HCT116 (cell line): ENCODE results near the gene OR2S2. TPM values are rescaled to one million over a fixed set of nuclear protein-coding genes. Genes with fewer than 3 reads are reported as not detected.
"Not testable (repeated sequence)": the region's sequence is repeated elsewhere in the genome, so short reads cannot be mapped to it uniquely, and the experiment has no call there.

Experiments used
- ATAC-seq: fragments of 200-7000 bp; cut with Tn5 transposase; 2 replicates; pipeline ENCODE4 v1.9.1; 2020; ENCODE audit warnings: mild to moderate bottlenecking, moderate library complexity
- BruUV-seq: library from RNA; stranded (reverse); fragments of 400-500 nt; replicated peaks from 2 replicates; lab custom pipeline; 2021; lab: Mats Ljungman, UMichigan
- CTCF ChIA-PET: fragments of 300-600 bp; sonication (Branson Sonifier 250); formaldehyde crosslinking; loops from one replicate; lab custom pipeline; 2021; ENCODE audit warnings: antibody characterized with exemption; lab: Charles Lee
- POLR2A ChIA-PET: fragments of 300-600, 350-600 bp; sonication (Branson Sonifier 250); formaldehyde crosslinking; loops from one replicate; lab custom pipeline; 2021; ENCODE audit warnings: antibody characterized with exemption; lab: Charles Lee
- RAD21 ChIA-PET, 2 experiments: fragments of 300-600 bp; sonication (Branson Sonifier 250); formaldehyde crosslinking; loops; one replicate each; lab custom pipeline; 2023; ENCODE audit warnings: low total read pairs in 2 of 2; ENCODE audit not compliant: uncharacterized antibody in 2 of 2, unreplicated experiment in 2 of 2, low non-redundant PET in 1 of 2; lab: Charles Lee
- DNase-seq: peaks from one replicate; pipeline ENCODE4 v3.0.0-alpha.2; 2010; ENCODE audit warnings: low read depth, low spot score
- H2AFZ ChIP-seq: fragments of 200-600 bp; shearing (Covaris generic), sonication (generic); 2 replicates; pipeline ENCODE4 v1.6.1; 2017; ENCODE audit warnings: low read depth, mixed run types, mixed read lengths, antibody characterized with exemption, low read length; ENCODE audit not compliant: poor library complexity, severe bottlenecking
- H3K27ac ChIP-seq: 2 replicates; pipeline ENCODE4 v1.5.1; 2012; ENCODE audit warnings: low read depth, low read length
- H3K27me3 ChIP-seq: fragments of 200-600 bp; sonication (generic); 2 replicates; pipeline ENCODE4 v1.6.1; 2016; ENCODE audit warnings: mixed run types, low read length, mixed read lengths; ENCODE audit not compliant: insufficient read depth
- H3K36me3 ChIP-seq, 2 experiments: fragments of 200-500 bp in 1 of 2; fragments of 200-600 bp in 1 of 2; sonication (Bioruptor generic) in 1 of 2; sonication (generic) in 1 of 2; 2 replicates each; pipeline versions ENCODE4 v1.5.1 to v1.6.1; 2014 to 2016; ENCODE audit warnings: low read length in 2 of 2, inconsistent platforms in 1 of 2, mixed read lengths in 1 of 2, mixed run types in 1 of 2; ENCODE audit not compliant: insufficient read depth in 2 of 2, control insufficient read depth in 1 of 2
- H3K4me1 ChIP-seq, 2 experiments: fragments of 200-600 bp in 1 of 2; sonication (generic) in 1 of 2; 2 replicates each; pipeline versions ENCODE4 v1.5.1 to v1.6.1; 2012 to 2017; ENCODE audit warnings: low read length in 2 of 2, inconsistent platforms in 1 of 2, mild to moderate bottlenecking in 1 of 2, mixed read lengths in 1 of 2, mixed run types in 1 of 2, moderate library complexity in 1 of 2; ENCODE audit not compliant: insufficient read depth in 2 of 2, control insufficient read depth in 1 of 2
- H3K4me2 ChIP-seq: fragments of 200-600 bp; sonication (generic); 2 replicates; pipeline ENCODE4 v1.6.1; 2017; ENCODE audit warnings: mixed run types, low read length, mixed read lengths
- H3K4me3 ChIP-seq, 2 experiments: fragments of 200-600 bp in 1 of 2; sonication (generic) in 1 of 2; replicated peaks in 1 of 2; 2 replicates each; pipeline ENCODE4 v1.5.1; 2011 to 2016; ENCODE audit warnings: low read length in 2 of 2, control low read depth in 1 of 2, low read depth in 1 of 2, mild to moderate bottlenecking in 1 of 2, mixed read lengths in 1 of 2, mixed run types in 1 of 2
- H3K79me2 ChIP-seq: fragments of 200-600 bp; sonication (generic); 2 replicates; pipeline ENCODE4 v1.6.1; 2017; ENCODE audit warnings: mild to moderate bottlenecking, mixed run types, low read length, moderate library complexity, mixed read lengths; ENCODE audit not compliant: insufficient read depth
- H3K9ac ChIP-seq: fragments of 200-600 bp; sonication (generic); 2 replicates; pipeline ENCODE4 v1.6.1; 2016; ENCODE audit warnings: low read length, mixed read lengths
- H3K9me2 ChIP-seq: fragments of 200-600 bp; sonication (generic), shearing (Covaris generic); 2 replicates; pipeline ENCODE4 v1.6.1; 2017; ENCODE audit warnings: mixed run types, mild to moderate bottlenecking, moderate library complexity; ENCODE audit not compliant: insufficient read depth
- H3K9me3 ChIP-seq, 2 experiments: fragments of 200-500 bp in 1 of 2; fragments of 200-600 bp in 1 of 2; sonication (Bioruptor generic) in 1 of 2; sonication (generic) in 1 of 2; 2 replicates each; pipeline ENCODE4 v1.6.1; 2014 to 2017; ENCODE audit warnings: low read length in 2 of 2, mixed read lengths in 2 of 2, inconsistent platforms in 1 of 2, low read depth in 1 of 2, mild to moderate bottlenecking in 1 of 2, mixed run types in 1 of 2, moderate library complexity in 1 of 2; ENCODE audit not compliant: control insufficient read depth in 1 of 2, insufficient read depth in 1 of 2
- H4K20me1 ChIP-seq: fragments of 200-600 bp; sonication (generic), shearing (Covaris generic); 2 replicates; pipeline ENCODE4 v1.6.1; 2017; ENCODE audit warnings: mixed run types, mild to moderate bottlenecking, moderate library complexity; ENCODE audit not compliant: insufficient read depth
- CBX3 ChIP-seq: IDR thresholded peaks from 2 replicates; pipeline ENCODE4 v1.6.1; 2012; ENCODE audit warnings: low read depth
- CEBPB ChIP-seq: IDR thresholded peaks from 2 replicates; pipeline ENCODE4 v1.6.1; 2012; ENCODE audit warnings: low read depth
- EZH2 ChIP-seq: fragments of 200-600 bp; sonication (generic); IDR thresholded peaks from 2 replicates; pipeline ENCODE4 v1.6.1; 2017; ENCODE audit warnings: antibody characterized with exemption, mixed run types
- EZH2phosphoT487 ChIP-seq: fragments of 200-600 bp; IDR thresholded peaks from 2 replicates; pipeline ENCODE4 v1.6.1; 2018; ENCODE audit warnings: antibody characterized with exemption, borderline replicate concordance
- JUND ChIP-seq: IDR thresholded peaks from 2 replicates; pipeline ENCODE4 v1.6.1; 2012
- POLR2A ChIP-seq: IDR thresholded peaks from 2 replicates; pipeline ENCODE4 v1.7.0; 2011; ENCODE audit warnings: borderline replicate concordance; ENCODE audit not compliant: insufficient read depth, insufficient read length; ENCODE audit errors: extremely low read depth
- ZBTB33 ChIP-seq: IDR thresholded peaks from 2 replicates; pipeline ENCODE4 v1.6.1; 2011; ENCODE audit warnings: mild to moderate bottlenecking, low read length, moderate library complexity; ENCODE audit not compliant: insufficient replicate concordance; ENCODE audit errors: extremely low read depth
- intact Hi-C: fragments of 100-400 bp; cut with micrococcal nuclease; formaldehyde crosslinking; loops from 2 replicates; pipeline ENCODE4 v1.10.0; 2022
- total RNA-seq: library from RNA; stranded (reverse); gene quantifications from one replicate; pipeline ENCODE4 v1.2.1, GENCODE V29; 2021; ENCODE audit not compliant: unreplicated experiment

OR2S2 gene
- total RNA-seq, 1 experiment from 2014 or later = not detected

- no peak for TF ChIP-seq ZBTB33
Measured at GRCh38 chr9:36005891-36006290, 47.9 kb upstream of the OR2S2 start (continued).

GRCh38 chr9:35998333-35998732, 40.4 kb upstream of the OR2S2 start:
- Histone ChIP-seq H2AFZ (peak overlapping the region; percentile 1), H3K4me3 (no peak overlapping the region), H3K79me2 (no peaks in the 10 kb centered on the region), H3K4me1 (no peaks in the 10 kb centered on the region), H3K4me2 (no peak overlapping the region), H3K9ac (no peak overlapping the region), H4K20me1 (no peaks in the 10 kb centered on the region), H3K9me3 (0 out of 4 replicates have a peak, but pooled peaks cover 0 to 4% of the 10 kb centered on the region in 2 experiments), H3K27ac (no peak overlapping the region), H3K9me2 (no peaks in the 10 kb centered on the region), H3K27me3 (no peaks in the 10 kb centered on the region), H3K36me3 (no peaks in the 10 kb centered on the region)
- POLR2A ChIA-PET = no interaction called here
- no TSS peak for BruUV-seq
- intact Hi-C loops = no loop called here
- CTCF ChIA-PET = no interaction called here
- TF ChIP-seq EZH2 (no peak), JUND (no peak), CBX3 (peak; percentile 61; the same call in 1 of the 2 replicates), CEBPB (peak; percentile 24; the same call in 1 of the 2 replicates), ZBTB33 (no peak), EZH2phosphoT487 (no peak), POLR2A (no peak)
- RAD21 ChIA-PET = no interaction called here
- no peak for DNase-seq
- no peak for ATAC-seq

- H2AFZ ChIP-seq, H3K27ac ChIP-seq, H3K4me1 ChIP-seq, H3K4me3 ChIP-seq, intact Hi-C loops, H3K9me3 ChIP-seq, H3K36me3 ChIP-seq, H3K9me2 ChIP-seq, H3K79me2 ChIP-seq, BruUV-seq, H3K4me2 ChIP-seq, ATAC-seq, H4K20me1 ChIP-seq, H3K9ac ChIP-seq, DNase-seq, H3K27me3 ChIP-seq, POLR2A ChIA-PET, RAD21 ChIA-PET: not testable (repeated sequence)
- CTCF ChIA-PET = interaction anchor here (1.0 kb wide), 1 partner anchor 12 kb away, joined by 3 read pairs; no protein-coding TSS in a partner anchor
Measured at GRCh38 chr9:35997016-35997415, 39.1 kb upstream of the OR2S2 start.
